ENCODE results near the gene PATE1. TPM values are rescaled to one million over a fixed set of nuclear protein-coding genes. Genes with fewer than 3 reads are reported as not detected.

The PATE1 gene
- total RNA-seq, 2 experiments from 2014 or later: not detected

Other genes starting within 250 kb of the PATE1 start
- 10 to 100 TPM; 28.8 to 33.0 TPM for gene EI24, start 176.8 kb upstream of the PATE1 start, total RNA-seq
- gene STT3A, start 153.4 kb upstream of the PATE1 start, total RNA-seq: 100 to 1,000 TPM; 111 to 113 TPM
- gene CHEK1, start 121.1 kb upstream of the PATE1 start, total RNA-seq: 100 to 1,000 TPM; 164 to 167 TPM
- gene ACRV1, start 65.4 kb upstream of the PATE1 start, total RNA-seq: not detected
- not detected for gene PATE2, start 32.5 kb downstream of the PATE1 start, total RNA-seq
- gene PATE3, start 41.8 kb downstream of the PATE1 start, total RNA-seq: not detected
- gene PATE4, start 87.0 kb downstream of the PATE1 start, total RNA-seq: not detected
- gene HYLS1, start 141.4 kb downstream of the PATE1 start, total RNA-seq: 10 to 100 TPM; 10.2 to 11.7 TPM
- gene PUS3, start 156.9 kb downstream of the PATE1 start, total RNA-seq: 10 to 100 TPM; 14.9 to 18.5 TPM
- not detected for gene DDX25, start 158.2 kb downstream of the PATE1 start, total RNA-seq
- gene VSIG10L2, start 199.8 kb downstream of the PATE1 start, total RNA-seq: not detected